Measurements from ENCODE around the gene RSPH10B2.
"Not testable (repeated sequence)": the region's sequence is repeated elsewhere in the genome, so short reads cannot be mapped to it uniquely, and the experiment has no call there.

Gene RSPH10B2

DNA sequence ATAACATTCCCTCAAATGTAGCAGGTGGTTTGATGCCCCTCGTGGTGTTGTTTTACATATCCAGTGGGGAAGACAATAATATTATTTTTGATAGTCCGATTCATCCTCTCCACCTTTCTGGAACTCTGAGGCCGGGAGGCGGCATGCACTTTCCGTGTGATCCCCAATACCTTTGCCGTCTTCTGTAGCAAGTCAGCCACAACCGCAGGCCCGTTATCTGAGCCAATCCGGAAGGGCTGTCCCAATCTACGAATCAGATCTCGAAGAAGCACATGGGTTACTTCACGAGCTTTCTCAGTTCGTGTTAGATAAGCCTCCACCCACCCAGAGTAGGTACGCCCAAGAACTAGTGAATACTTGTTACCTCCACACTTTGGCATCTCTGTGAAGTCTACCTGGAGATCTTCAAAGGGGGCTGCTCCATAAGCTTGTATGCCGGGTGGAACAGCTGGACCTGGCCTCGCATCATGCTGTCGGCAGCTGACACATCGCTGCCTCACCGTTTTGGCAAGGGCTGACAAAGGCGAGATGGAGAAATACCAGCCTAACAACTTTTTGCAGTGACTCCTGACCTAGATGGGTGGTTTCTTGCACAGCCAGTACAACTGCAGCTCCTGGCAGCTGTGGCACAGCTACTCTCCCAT lies 88.5 kb downstream of the RSPH10B2 start:
- DNase-seq (ENCODE audit: low spot score): peak; percentile 25

DNA sequence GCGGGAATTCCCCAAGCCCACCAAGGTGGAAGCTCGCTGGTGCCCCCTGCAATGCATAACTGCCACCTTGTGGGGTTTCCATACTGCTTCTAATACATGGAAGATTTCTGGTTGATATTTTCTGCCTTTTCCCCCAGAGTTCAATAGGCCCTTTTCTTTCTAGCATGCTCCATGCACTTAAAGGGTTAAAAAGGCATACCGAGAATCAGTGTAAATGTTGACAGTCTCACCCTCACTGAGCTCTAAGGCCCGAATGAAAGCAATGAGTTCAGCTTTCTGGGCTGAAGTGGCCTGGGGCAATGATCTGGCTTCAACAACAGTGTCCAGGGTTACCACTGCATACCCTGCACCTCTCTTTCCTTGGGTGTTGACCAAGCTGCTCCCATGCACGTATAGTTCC lies 89.2 kb downstream of the RSPH10B2 start:
- not testable (repeated sequence) for DNase-seq (ENCODE audit: low spot score)

DNA sequence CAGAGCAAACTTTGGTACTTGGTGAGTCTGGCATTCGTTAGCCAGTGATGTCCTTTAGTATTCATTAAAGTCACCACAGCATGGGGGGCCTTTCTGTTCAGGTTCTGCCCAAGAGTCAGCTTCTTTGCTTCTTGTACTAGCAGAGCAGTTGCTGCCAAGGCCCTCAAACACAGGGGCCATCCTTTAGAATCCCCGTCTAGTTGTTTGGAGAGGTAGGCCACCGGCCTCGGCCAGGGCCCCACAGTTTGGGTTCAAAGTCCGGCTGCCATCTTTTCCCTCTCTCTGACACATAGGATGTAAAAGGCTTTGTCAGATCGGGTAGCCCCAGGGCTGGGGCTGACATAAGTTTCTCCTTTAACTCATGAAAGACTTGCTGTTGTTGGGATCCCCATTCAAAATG lies 89.8 kb downstream of the RSPH10B2 start:
- DNase-seq (ENCODE audit: low spot score): not testable (repeated sequence)

DNA sequence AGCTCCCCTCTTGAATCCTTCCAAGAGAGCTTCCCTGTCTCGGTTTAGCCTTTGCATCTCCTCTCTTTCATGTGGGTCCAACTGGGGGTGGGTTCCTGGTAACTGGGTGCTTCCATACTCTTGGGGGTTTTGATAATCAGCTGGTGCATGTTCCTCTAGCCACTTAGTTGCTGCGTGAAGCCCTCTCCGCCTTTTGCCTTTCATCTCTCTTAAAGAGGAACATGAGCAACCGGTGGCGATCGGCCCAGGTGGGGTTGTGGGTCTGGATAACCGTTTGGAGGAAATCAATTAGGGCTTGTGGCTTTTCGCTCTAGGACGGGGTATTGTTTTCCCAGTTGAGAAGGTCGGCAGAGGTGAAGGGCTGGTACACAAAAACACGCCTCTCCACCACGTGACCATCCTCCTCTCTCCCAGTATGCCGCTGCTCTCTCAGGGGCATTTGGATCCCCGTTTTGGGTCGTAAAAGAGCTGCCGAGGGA lies 92.1 kb downstream of the RSPH10B2 start:
- DNase-seq (ENCODE audit: low spot score): not testable (repeated sequence)

DNA sequence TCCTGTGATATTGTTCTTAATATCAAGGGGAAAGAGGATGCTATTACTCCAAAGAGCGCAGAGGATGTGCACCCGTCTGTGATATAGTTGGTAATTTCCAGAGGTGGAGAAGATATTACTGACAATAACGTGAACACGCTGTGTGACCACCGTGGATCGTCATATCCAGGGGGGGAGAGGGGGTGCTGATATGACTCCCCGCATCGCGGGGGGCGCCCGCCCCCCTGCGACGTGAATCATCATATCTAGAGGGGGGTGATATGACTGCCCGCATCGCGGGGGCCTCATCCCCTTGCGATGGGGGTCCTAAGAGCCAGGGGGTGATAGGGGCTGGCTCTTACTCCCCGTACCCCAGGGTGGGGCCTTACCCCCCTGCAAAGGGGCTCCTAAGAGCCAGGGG lies 93.8 kb downstream of the RSPH10B2 start:
- DNase-seq (ENCODE audit: low spot score): not testable (repeated sequence)

Measured in LoVo (cell line).